Measurements from ENCODE around the gene MCAT.

GRCh38 chr22:43135565-43135964 lies 7.6 kb downstream of the MCAT start:
- no peak for TF ChIP-seq CTCF (IDR thresholded peaks at IDR 0.05)
- no peak for TF ChIP-seq POLR2A (IDR thresholded peaks at IDR 0.05)

All from tibial nerve (tissue), 3 donors.